Endothelial cell of umbilical vein (primary cell): ENCODE measurements around the gene TOP2A.

Experiments used
- GATA2 ChIP-seq: IDR thresholded peaks from 2 replicates; pipeline ENCODE4 v1.7.0; 2011; ENCODE audit warnings: low read depth, mild to moderate bottlenecking, moderate library complexity, mixed read lengths, low read length; ENCODE audit not compliant: insufficient read length, insufficient read depth
- TF ChIP-seq, protein P1 (sequence below): IDR thresholded peaks from 2 replicates; pipeline ENCODE4 v1.6.1; 2011; ENCODE audit not compliant: insufficient read depth, insufficient read length

DNA sequence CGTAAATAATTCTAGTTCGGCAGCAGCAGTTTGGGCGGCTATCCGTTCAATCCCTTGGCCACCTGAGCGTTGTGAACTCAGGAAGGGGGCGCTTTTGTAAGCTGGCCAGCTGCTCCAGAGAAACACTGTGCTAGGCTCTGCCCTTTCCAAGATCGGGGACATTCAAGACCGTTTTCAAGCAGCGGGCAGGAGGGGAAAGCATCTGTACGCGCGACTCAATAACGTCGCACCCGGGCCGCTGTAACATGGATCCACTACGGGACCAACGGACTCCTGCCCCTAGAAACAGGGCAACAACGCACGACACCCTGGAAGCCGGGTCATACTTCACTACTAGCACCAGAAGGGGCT lies 463 bp downstream of the TOP2A start:
- TF ChIP-seq GATA2 = no peak
- TF ChIP-seq, protein P1, sequence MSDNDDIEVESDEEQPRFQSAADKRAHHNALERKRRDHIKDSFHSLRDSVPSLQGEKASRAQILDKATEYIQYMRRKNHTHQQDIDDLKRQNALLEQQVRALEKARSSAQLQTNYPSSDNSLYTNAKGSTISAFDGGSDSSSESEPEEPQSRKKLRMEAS = no peak
